Measurements from ENCODE around the gene BACH2. TPM values are rescaled to one million over a fixed set of nuclear protein-coding genes. Genes with fewer than 3 reads are reported as not detected.

Gene BACH2
- total RNA-seq, 6 donors from 2014 or later = 3.1 to 6.8 (median 5.3) TPM

- TF ChIP-seq POLR2AphosphoS5 (IDR thresholded peaks at IDR 0.05) (no peak), POLR2A (IDR thresholded peaks at IDR 0.05) (no peak), CTCF (IDR thresholded peaks at IDR 0.05) (no peak), EP300 (IDR thresholded peaks at IDR 0.05) (no peak)
- Histone ChIP-seq H3K4me3 (no peak overlapping the region), H3K27ac (no peak overlapping the region), H3K27me3 (no peaks in the 10 kb centered on the region), H3K36me3 (no peaks in the 10 kb centered on the region), H3K4me1 (no peaks in the 10 kb centered on the region), H3K9me3 (no peaks in the 10 kb centered on the region)
- ATAC-seq (ENCODE audit: low FRiP score in 2 of 2) (no peak), DNase-seq (no peak)
- 87 to 93% methylated on average over 4 of the region's 4 CpGs for WGBS, 2 donors
Observed at GRCh38 chr6:90278129-90278528, 18.5 kb downstream of the BACH2 start.

GRCh38 chr6:90277302-90278011 is 19.2 kb downstream of the BACH2 start:
- no peak for ATAC-seq (ENCODE audit: low FRiP score in 2 of 2)
- 84 to 86% methylated on average over 6 of the region's 6 CpGs for WGBS, 2 donors

GRCh38 chr6:90274451-90275030 is 22.1 kb downstream of the BACH2 start:
- WGBS, 2 donors = 52 to 64% methylated on average over 9 of the region's 9 CpGs
- ATAC-seq (ENCODE audit: low FRiP score in 2 of 2) = peak; percentile 35 to 77

More at GRCh38 chr6:90277302-90278011, 19.2 kb downstream of the BACH2 start:
- no peak overlapping the region for H3K4me3 ChIP-seq
- no peaks in the 10 kb centered on the region for H3K9me3 ChIP-seq
- H3K36me3 ChIP-seq = no peaks in the 10 kb centered on the region
- no peak overlapping the region for H3K27ac ChIP-seq
- no peak for DNase-seq
- H3K27me3 ChIP-seq = no peaks in the 10 kb centered on the region
- H3K4me1 ChIP-seq = no peaks in the 10 kb centered on the region
- TF ChIP-seq POLR2A (IDR thresholded peaks at IDR 0.05) (no peak), EP300 (IDR thresholded peaks at IDR 0.05) (no peak), CTCF (IDR thresholded peaks at IDR 0.05) (no peak), POLR2AphosphoS5 (IDR thresholded peaks at IDR 0.05) (no peak)

GRCh38 chr6:90273863-90274262 is 22.8 kb downstream of the BACH2 start:
- no peaks in the 10 kb centered on the region for H3K36me3 ChIP-seq
- H3K27me3 ChIP-seq = no peaks in the 10 kb centered on the region
- WGBS, 2 donors = 64 to 72% methylated on average over 5 of the region's 5 CpGs
- DNase-seq (no peak), ATAC-seq (ENCODE audit: low FRiP score in 2 of 2) (no peak)
- no peaks in the 10 kb centered on the region for H3K9me3 ChIP-seq
- H3K4me1 ChIP-seq = no peaks in the 10 kb centered on the region
- H3K4me3 ChIP-seq = no peak overlapping the region
- TF ChIP-seq POLR2AphosphoS5 (IDR thresholded peaks at IDR 0.05) (no peak), CTCF (IDR thresholded peaks at IDR 0.05) (no peak), POLR2A (IDR thresholded peaks at IDR 0.05) (no peak), EP300 (IDR thresholded peaks at IDR 0.05) (no peak)
- H3K27ac ChIP-seq = no peak overlapping the region

More at GRCh38 chr6:90274451-90275030, 22.1 kb downstream of the BACH2 start:
- DNase-seq = peak in 1 of 2 donors; percentile 45
- Histone ChIP-seq H3K27ac (no peak overlapping the region), H3K36me3 (no peaks in the 10 kb centered on the region), H3K4me1 (no peaks in the 10 kb centered on the region), H3K9me3 (no peaks in the 10 kb centered on the region), H3K27me3 (no peaks in the 10 kb centered on the region), H3K4me3 (no peak overlapping the region)
- TF ChIP-seq POLR2AphosphoS5 (IDR thresholded peaks at IDR 0.05) (no peak), CTCF (IDR thresholded peaks at IDR 0.05) (no peak), EP300 (IDR thresholded peaks at IDR 0.05) (no peak), POLR2A (IDR thresholded peaks at IDR 0.05) (no peak)

All from upper lobe of left lung (tissue), 6 donors.